GM21367 (cell line): ENCODE measurements around the gene CLIC3.

Experiments
- ATAC-seq: cut with Tn5 transposase; IDR thresholded peaks from one replicate; pipeline ENCODE4 v1.9.1; 2021; ENCODE audit not compliant: unreplicated experiment

The CLIC3 gene

DNA sequence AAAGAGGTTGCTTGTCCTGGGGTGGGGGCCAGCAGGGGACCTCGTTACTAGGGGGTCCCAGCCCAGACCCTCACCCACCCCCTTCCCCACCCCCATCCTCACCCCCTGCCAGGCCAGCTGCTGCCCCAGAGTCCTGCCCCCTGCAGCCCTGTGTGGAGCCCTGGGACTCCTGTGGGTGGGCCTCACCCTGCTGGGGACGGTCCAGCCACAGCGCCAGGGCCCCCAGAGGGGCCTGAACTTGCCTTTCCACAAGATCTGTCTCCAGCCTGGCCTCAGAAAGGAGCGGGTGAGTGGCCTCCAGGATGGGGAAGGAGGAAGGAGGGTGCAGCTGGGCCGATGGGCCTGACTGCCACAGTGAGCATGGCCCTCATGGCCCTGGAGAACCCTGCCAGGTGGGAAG, 26.6 kb downstream of the CLIC3 start:
- ATAC-seq: no peak

GRCh38 chr9:136969150-136969549, 27.2 kb downstream of the CLIC3 start:
- no peak for ATAC-seq

DNA sequence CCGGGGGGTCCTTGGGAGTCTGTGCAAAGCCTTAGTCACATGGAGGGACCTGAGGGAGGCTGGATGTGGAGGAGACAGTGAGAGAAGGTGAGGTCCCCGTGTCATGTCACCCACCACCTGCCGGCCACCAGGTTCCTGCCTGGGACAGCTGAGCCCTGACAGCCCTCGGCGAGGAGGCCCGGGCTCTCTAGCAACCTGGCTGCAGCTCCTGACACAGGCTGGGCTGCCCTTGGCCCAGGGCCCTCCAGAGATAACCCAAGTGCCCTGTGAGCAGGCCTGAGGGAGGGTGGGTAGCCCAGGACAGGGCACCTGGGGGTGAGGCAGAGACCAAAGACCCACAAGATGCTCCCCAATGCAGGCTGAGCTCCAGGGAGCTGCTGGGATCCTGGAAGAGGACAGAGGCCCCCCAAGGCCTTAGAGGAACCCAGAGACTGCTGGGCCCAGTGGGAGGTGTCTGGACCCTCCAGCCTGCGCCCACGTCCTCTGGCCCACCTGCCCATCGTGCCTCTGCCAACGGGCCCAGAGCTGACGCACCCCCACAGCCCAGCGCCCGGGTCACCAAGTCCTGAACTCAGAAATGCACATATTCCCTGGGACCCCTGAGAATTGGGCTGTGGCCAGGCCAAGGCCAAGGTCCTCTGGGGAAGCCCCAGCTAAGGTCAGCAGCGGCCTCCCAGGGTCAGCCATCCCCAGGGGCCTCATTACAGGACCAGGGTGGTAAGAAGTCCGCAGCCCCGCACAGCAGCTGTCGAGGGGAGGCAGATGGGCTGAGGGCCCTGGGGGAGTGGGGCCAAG, 27.8 kb downstream of the CLIC3 start:
- ATAC-seq: no peak

DNA sequence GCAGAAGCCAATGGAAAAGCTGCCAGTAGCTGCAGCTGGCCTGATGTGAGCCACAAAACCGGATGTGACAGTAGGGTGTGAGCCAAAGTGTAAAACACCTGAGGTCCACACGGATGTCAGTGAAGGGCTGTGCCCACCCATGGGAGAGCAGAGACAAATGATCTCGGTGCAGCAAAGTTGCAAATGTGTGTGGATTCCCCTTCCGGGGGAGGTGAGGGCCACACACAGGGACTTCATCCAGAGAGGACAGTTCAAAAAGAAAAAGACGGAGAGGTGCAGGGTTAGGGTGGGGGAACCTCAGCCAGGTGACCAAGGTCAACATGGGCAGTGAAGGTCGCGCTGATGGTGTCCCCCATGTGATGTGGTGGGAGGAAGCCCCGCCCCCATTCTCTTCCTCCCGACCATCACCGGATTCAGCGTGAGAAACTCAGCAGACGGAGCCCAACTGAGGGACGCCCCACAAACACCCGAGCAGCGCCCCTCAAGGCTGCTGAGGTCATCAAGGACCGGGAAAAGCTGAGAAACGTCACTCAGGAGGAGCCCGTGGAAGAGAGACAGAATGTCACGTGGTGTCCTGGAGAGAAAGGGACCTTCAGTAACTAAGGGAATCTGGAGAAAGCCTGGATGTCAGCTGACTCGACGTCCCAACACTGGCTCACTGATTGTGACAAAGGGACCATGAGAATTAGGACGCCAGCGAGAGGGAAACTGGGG, 30.4 kb downstream of the CLIC3 start:
- no peak for ATAC-seq

GRCh38 chr9:136964833-136965422, 31.4 kb downstream of the CLIC3 start:
- ATAC-seq: no peak

DNA sequence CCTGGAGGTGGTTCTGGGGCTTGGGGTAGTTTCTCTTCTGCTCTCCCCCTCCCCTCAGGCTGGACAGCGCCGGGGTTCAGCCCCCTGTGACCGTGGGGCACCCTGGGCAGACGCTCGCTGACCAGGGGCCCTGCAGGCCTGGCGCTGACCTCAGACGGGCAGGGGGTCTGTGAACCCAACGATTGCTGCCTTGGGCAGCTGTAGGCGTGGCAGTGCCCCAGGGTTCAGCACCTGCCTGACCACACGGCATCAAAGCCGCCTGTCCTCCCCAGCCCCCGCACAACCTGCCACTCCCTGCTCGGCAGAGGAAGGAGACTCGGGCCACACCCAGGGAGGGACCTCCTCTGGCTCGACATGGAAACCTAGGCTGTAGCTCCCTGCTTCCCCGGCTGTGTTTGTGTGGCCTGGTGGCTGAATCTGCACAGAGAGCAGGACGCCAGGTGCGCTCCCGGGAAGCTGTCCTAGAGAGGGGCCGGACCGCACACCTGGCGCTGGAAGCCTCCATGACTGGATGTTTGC, 32.1 kb downstream of the CLIC3 start:
- no peak for ATAC-seq

- no peak for ATAC-seq
These were observed 32.6 kb downstream of the CLIC3 start for GRCh38 chr9:136963751-136964150.

DNA sequence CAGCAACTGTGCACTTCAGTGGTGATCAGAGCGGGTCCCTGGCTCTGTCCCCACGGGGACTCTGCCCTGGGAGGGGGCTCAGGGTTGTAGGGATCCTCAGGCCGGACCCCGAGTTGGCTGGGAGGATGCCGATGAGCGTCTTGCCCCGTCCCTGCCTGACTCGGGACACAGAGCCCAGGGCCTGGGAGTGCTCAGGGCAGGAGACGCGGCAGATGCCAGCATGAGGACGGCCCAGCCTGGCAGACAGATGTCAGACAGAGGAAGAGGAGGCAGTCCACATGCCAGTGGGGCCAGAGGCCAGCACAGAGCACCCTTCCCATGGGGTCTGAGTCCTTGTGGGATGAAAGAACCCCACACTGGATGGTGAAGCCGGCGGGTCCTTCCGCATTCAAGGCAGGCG, 33.0 kb downstream of the CLIC3 start:
- no peak for ATAC-seq

DNA sequence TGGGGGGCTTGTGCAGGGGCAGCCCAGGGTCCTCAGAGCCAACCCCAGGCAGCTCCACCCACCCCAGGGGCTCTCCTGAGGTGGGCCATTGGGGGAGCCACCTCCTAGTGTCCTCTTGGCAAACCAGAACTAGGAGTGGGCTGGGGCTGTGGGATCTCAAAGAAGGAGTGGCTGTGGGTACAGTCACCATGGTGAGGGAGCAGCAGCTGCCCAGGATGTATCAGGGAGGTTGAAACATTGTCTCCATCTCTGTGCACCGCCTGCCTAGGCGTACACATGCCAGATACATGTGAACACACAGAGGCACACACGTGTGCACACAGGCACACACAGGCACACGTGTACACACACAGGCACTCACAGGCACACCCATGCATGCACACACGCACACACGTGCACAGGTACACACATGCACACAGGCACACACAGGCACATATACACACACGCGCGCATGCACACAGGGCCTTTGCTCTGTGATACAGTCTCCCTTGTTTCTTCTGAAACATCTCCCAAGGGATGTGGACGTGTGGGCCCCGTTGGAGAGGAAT, 33.6 kb downstream of the CLIC3 start:
- ATAC-seq: no peak

DNA sequence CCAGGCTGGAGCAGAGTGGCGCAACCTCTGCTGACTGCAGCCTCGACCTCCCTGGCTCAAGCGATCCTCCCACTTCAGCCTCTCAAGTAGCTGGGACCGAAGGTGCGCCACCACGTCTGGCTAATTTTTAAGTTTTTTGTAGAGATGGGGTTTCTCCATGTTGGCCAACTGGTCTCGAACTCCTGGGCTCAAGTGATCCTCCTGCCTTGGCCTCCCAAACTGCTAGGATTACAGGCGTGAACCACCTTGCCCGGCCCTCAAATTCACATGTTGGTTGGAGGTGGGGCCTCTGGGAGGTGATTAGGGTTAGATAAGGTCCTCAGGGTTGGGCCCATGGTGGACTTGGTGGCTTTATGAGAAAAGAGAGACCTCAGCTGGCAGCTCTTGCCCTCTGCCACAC, 34.2 kb downstream of the CLIC3 start:
- no peak for ATAC-seq

DNA sequence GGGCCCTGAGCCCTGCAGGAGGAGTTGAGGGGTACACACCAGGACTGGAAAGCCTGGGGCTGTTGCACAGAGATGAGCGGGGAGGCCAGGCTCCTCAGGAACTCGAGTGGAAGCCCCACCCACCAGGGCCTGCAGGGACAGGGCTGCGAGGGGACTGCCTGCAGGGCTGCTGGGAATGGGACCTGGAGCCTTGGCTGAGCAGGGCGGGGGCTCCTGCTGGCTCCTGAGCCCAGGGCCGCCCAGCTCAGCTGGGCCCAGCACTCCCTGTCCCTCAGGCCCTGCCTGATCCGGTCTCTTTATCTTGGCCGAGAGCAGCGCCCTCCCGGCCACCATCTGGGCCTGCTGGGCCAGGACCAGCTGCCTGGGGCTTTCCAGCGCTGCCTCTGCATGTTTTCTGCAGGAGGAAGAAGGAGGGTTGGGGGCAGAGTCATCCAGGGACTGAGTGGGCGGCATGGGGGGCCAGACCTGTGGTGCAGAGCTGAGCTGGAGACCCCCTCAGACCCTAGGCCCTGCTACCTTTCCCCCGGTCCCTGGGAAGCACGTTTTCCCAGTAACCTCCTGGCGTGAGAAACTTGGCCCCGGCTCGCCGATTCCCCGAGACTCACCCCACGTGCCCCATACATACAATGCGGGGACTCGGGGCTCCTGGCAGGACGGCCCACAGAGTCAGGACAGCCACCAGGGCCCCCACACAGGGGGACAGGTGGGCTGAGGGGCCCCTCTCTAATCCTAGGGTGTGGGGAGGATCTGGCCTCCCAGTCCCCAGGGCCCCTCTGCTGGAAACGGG, 34.9 kb downstream of the CLIC3 start:
- ATAC-seq: no peak

DNA sequence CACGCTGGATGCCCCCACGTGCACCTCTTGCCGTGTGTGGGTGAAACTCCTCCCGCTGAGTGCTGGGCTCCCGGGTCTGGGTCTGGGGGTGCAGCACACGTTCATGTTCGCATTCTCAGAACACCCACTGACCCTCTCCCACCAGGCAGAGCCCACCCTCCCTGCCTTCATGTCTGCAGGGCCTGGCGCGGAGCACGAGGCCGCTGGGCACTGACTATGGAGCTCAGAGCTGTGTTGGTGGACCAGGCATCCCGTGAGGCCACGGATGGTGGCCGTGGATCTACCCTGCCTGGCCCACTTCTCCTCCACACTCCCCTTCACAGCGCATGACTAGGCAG, 35.5 kb downstream of the CLIC3 start:
- no peak for ATAC-seq

GRCh38 chr9:136960212-136960937, 36.0 kb downstream of the CLIC3 start:
- ATAC-seq: no peak

- ATAC-seq: no peak
These were observed 37.2 kb downstream of the CLIC3 start for GRCh38 chr9:136958898-136959850.

- ATAC-seq: no peak
These were observed 37.9 kb downstream of the CLIC3 start for GRCh38 chr9:136958473-136958872.

GRCh38 chr9:136957901-136958300, 38.5 kb downstream of the CLIC3 start:
- no peak for ATAC-seq

GRCh38 chr9:136957461-136957860, 38.9 kb downstream of the CLIC3 start:
- ATAC-seq: no peak

DNA sequence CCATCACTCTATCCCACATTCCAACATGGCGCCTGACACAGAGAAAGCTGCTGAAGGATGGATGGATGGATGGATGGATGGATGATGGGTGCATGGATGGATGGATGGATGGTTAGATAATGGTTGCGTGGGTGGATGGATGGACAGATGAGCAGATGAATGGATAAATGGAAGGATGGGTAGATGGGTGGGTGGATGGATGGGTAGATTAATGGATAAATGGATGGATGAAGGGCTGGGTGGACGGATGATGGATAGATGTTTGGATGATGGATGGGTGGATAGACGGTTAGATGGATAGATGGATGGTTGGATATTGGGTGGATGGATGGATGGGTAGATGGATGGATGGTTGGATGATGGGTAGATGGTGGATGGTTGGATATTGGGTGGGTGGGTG, 39.8 kb downstream of the CLIC3 start:
- no peak for ATAC-seq

- no peak for ATAC-seq
These were observed 40.4 kb downstream of the CLIC3 start for GRCh38 chr9:136955943-136956335.
